K562 treated with DMSO at 1 percent for 4 hours (cell line): ENCODE measurements around the gene RPL32. TPM values are rescaled to one million over a fixed set of nuclear protein-coding genes. Genes with fewer than 3 reads are reported as not detected.

ENCODE experiments used
- total RNA-seq: library from RNA; unstranded; fragments of 300-600 nt; gene quantifications from 2 replicates; pipeline ENCODE4 v1.2.3, GENCODE V29; 2022; ENCODE audit not compliant: insufficient read depth

RPL32 gene
- 1,982 and 1,983 TPM in 2 replicates for total RNA-seq

GRCh38 chr3:12841149-12841969 lies at the start of gene RPL32:
Gene RPL32 (minus strand): TSS chr3:12841565. CDS start chr3:12840237, 1,328 bp downstream.

GRCh38 chr3:12796171-12797123 lies 44.9 kb downstream of the RPL32 start, which contains the start of gene CAND2:
Gene CAND2 (plus strand): TSS chr3:12796680. CDS start chr3:12796721, 41 bp downstream.

Other genes starting within 250 kb of the RPL32 start
- gene RAF1, start 177.4 kb downstream of the RPL32 start, total RNA-seq: 56.1 and 69.2 TPM in 2 replicates
- gene TMEM40, start 82.3 kb downstream of the RPL32 start, total RNA-seq: not detected in 2 replicates
- gene CAND2, start 44.9 kb downstream of the RPL32 start, total RNA-seq: 6.1 and 6.2 TPM in 2 replicates
- gene IQSEC1, start 231.9 kb upstream of the RPL32 start, total RNA-seq: 17.0 and 19.4 TPM in 2 replicates